Ectodermal cell (in vitro differentiated cells): ENCODE results near the gene HSF4.

Experiments used
- H3K27ac ChIP-seq: 2 replicates; pipeline ENCODE4 v1.7.0; 2013; ENCODE audit warnings: mild to moderate bottlenecking, low read depth, low read length; ENCODE audit not compliant: insufficient read depth, poor library complexity, severe bottlenecking
- H3K27me3 ChIP-seq: 2 replicates; pipeline ENCODE4 v1.7.0; 2013; ENCODE audit warnings: mild to moderate bottlenecking, low read length; ENCODE audit not compliant: insufficient read depth, control insufficient read depth, poor library complexity, severe bottlenecking
- H3K36me3 ChIP-seq: one replicate; pipeline ENCODE4 v1.7.0; 2013; ENCODE audit warnings: low read length; ENCODE audit not compliant: control insufficient read depth, insufficient read depth
- H3K4me1 ChIP-seq: one replicate; pipeline ENCODE4 v1.7.0; 2013; ENCODE audit warnings: low read length; ENCODE audit not compliant: control insufficient read depth, insufficient read depth
- H3K4me3 ChIP-seq: 2 replicates; pipeline ENCODE4 v1.7.0; 2013; ENCODE audit warnings: low read depth, low read length, control low read depth; ENCODE audit not compliant: insufficient read depth
- H3K9me3 ChIP-seq: 2 replicates; pipeline ENCODE4 v1.7.0; 2013; ENCODE audit warnings: mild to moderate bottlenecking, low read length, moderate library complexity; ENCODE audit not compliant: control insufficient read depth
- WGBS, 2 experiments: methylation state at CpG; one replicate each; pipeline ENCODE4 v1.1.7; 2013; ENCODE audit warnings: missing lambda C conversion rate in 2 of 2; 5-methylcytosine and 5-hydroxymethylcytosine counted together

Gene HSF4

GRCh38 chr16:67200491-67200890 is 35.9 kb downstream of the HSF4 start:
- Histone ChIP-seq H3K36me3 (peaks cover 21% of the 10 kb centered on the region), H3K4me3 (no peak overlapping the region), H3K27me3 (no peaks in the 10 kb centered on the region), H3K9me3 (no peaks in the 10 kb centered on the region), H3K4me1 (no peaks in the 10 kb centered on the region), H3K27ac (no peak overlapping the region)
- WGBS, 2 experiments: 95 to 97% methylated on average over 8 of the region's 8 CpGs

GRCh38 chr16:67201411-67202345 is 37.1 kb downstream of the HSF4 start:
- Histone ChIP-seq H3K27ac (no peak overlapping the region), H3K4me3 (no peak overlapping the region), H3K9me3 (no peaks in the 10 kb centered on the region), H3K36me3 (peaks cover 9% of the 10 kb centered on the region), H3K27me3 (no peaks in the 10 kb centered on the region), H3K4me1 (peaks cover 4% of the 10 kb centered on the region)
- WGBS, 2 experiments: 96 to 97% methylated on average over 40 of the region's 40 CpGs

- Histone ChIP-seq H3K36me3 (peaks cover 2% of the 10 kb centered on the region), H3K4me1 (peaks cover 12% of the 10 kb centered on the region), H3K27me3 (no peaks in the 10 kb centered on the region), H3K4me3 (no peak overlapping the region), H3K27ac (no peak overlapping the region), H3K9me3 (no peaks in the 10 kb centered on the region)
- WGBS, 2 experiments: 95 to 96% methylated on average over 12 of the region's 12 CpGs
Measured at GRCh38 chr16:67202426-67202825, 37.9 kb downstream of the HSF4 start.

GRCh38 chr16:67202956-67203493 is 38.5 kb downstream of the HSF4 start:
- H3K36me3 ChIP-seq: no peaks in the 10 kb centered on the region
- no peaks in the 10 kb centered on the region for H3K9me3 ChIP-seq
- no peak overlapping the region for H3K4me3 ChIP-seq
- 95 to 96% methylated on average over 23 of the region's 23 CpGs for WGBS, 2 experiments
- H3K27ac ChIP-seq: no peak overlapping the region
- H3K27me3 ChIP-seq: no peaks in the 10 kb centered on the region
- peaks cover 15% of the 10 kb centered on the region for H3K4me1 ChIP-seq

- Histone ChIP-seq H3K27ac (no peak overlapping the region), H3K36me3 (no peaks in the 10 kb centered on the region), H3K4me1 (peaks cover 15% of the 10 kb centered on the region), H3K27me3 (no peaks in the 10 kb centered on the region), H3K9me3 (no peaks in the 10 kb centered on the region), H3K4me3 (no peak overlapping the region)
- 93 to 94% methylated on average over 4 of the region's 4 CpGs for WGBS, 2 experiments
Measured at GRCh38 chr16:67204076-67204475, 39.5 kb downstream of the HSF4 start.

- Histone ChIP-seq H3K9me3 (no peaks in the 10 kb centered on the region), H3K36me3 (no peaks in the 10 kb centered on the region), H3K27ac (no peak overlapping the region), H3K4me1 (peaks cover 15% of the 10 kb centered on the region), H3K27me3 (no peaks in the 10 kb centered on the region), H3K4me3 (no peak overlapping the region)
- 80 to 86% methylated on average over 8 of the region's 8 CpGs for WGBS, 2 experiments
Measured at GRCh38 chr16:67206129-67206837, 41.7 kb downstream of the HSF4 start.

GRCh38 chr16:67206838-67207248 is 42.3 kb downstream of the HSF4 start:
- no peaks in the 10 kb centered on the region for H3K36me3 ChIP-seq
- 61 to 65% methylated on average over 3 of the region's 3 CpGs for WGBS, 2 experiments
- H3K27ac ChIP-seq: no peak overlapping the region
- peaks cover 15% of the 10 kb centered on the region for H3K4me1 ChIP-seq
- H3K4me3 ChIP-seq: no peak overlapping the region
- no peaks in the 10 kb centered on the region for H3K9me3 ChIP-seq
- no peaks in the 10 kb centered on the region for H3K27me3 ChIP-seq

GRCh38 chr16:67207249-67208091 is 42.9 kb downstream of the HSF4 start:
- Histone ChIP-seq H3K36me3 (no peaks in the 10 kb centered on the region), H3K4me3 (no peak overlapping the region), H3K27me3 (no peaks in the 10 kb centered on the region), H3K27ac (no peak overlapping the region), H3K4me1 (peaks cover 15% of the 10 kb centered on the region), H3K9me3 (no peaks in the 10 kb centered on the region)
- 82% methylated on average over 21 of the region's 21 CpGs for WGBS, 2 experiments

- Histone ChIP-seq H3K4me1 (peaks cover 15% of the 10 kb centered on the region), H3K27ac (no peak overlapping the region), H3K36me3 (no peaks in the 10 kb centered on the region), H3K9me3 (no peaks in the 10 kb centered on the region), H3K27me3 (no peaks in the 10 kb centered on the region), H3K4me3 (no peak overlapping the region)
- WGBS, 2 experiments: 93 to 94% methylated on average over 11 of the region's 11 CpGs
Measured at GRCh38 chr16:67208154-67208896, 43.8 kb downstream of the HSF4 start.
